Gastrocnemius medialis (tissue), 4 donors: Measurements from ENCODE around the gene USP17L17. TPM values are rescaled to one million over a fixed set of nuclear protein-coding genes. Genes with fewer than 3 reads are reported as not detected.
"Not testable (repeated sequence)": the region's sequence is repeated elsewhere in the genome, so short reads cannot be mapped to it uniquely, and the experiment has no call there.

Experiments used
- ATAC-seq, 2 donors: fragments of 150-250 bp; one replicate each; pipeline ENCODE4 v1.9.1; 2016
- DNase-seq, 2 donors: peaks; one replicate each; pipeline ENCODE4 v3.0.0-alpha.2; 2019
- H3K27ac ChIP-seq, 4 donors: fragments of 200-600 bp; sonication (generic); 1 replicate in 1 of 4; 2 replicates in 3 of 4; pipeline ENCODE4 v1.5.1; 2016 to 2018; ENCODE audit warnings: mild to moderate bottlenecking in 2 of 4, moderate library complexity in 1 of 4
- H3K27me3 ChIP-seq, 3 donors: fragments of 200-600 bp; sonication (generic) in 2 of 3; 1 replicate in 1 of 3; 2 replicates in 2 of 3; pipeline versions ENCODE4 v1.5.1 to v1.6.0; 2016 to 2019; ENCODE audit warnings: mild to moderate bottlenecking in 1 of 3, moderate library complexity in 1 of 3
- H3K36me3 ChIP-seq, 2 donors: fragments of 200-600 bp; sonication (generic) in 1 of 2; one replicate each; pipeline ENCODE4 v1.5.1; 2017 to 2018
- H3K4me1 ChIP-seq, 2 donors: fragments of 200-600 bp; sonication (generic) in 1 of 2; one replicate each; pipeline ENCODE4 v1.5.1; 2016 to 2017; ENCODE audit warnings: mild to moderate bottlenecking in 2 of 2
- H3K4me3 ChIP-seq, 4 donors: fragments of 200-600 bp; sonication (generic) in 3 of 4; 1 replicate in 1 of 4; 2 replicates in 3 of 4; pipeline ENCODE4 v1.5.1; 2016 to 2019; ENCODE audit warnings: mild to moderate bottlenecking in 2 of 4
- H3K9me3 ChIP-seq, 3 donors: fragments of 200-600 bp; sonication (generic) in 2 of 3; 1 replicate in 1 of 3; 2 replicates in 2 of 3; pipeline ENCODE4 v1.5.1; 2016 to 2019
- in situ Hi-C, 4 donors: fragments of 200-750 bp; cut with MboI; loops; one replicate each; pipeline versions ENCODE4 v1.15.0 to v1.8.0; 2017; ENCODE audit warnings: low sequenced_read_pairs in 4 of 4
- intact Hi-C: fragments of 100-400 bp; cut with DNase I; formaldehyde crosslinking; loops from one replicate; pipeline ENCODE4 v1.15.1; 2023; ENCODE audit warnings: low total_unique reads
- total RNA-seq, 4 donors: library from RNA; depleted of rRNA; stranded (reverse); fragments of >200 nt; gene quantifications; one replicate each; pipeline versions ENCODE4 v1.1.0 to v1.2.3, GENCODE V29; 2016

Gene USP17L17
- total RNA-seq, 4 donors from 2014 or later: not detected

DNA sequence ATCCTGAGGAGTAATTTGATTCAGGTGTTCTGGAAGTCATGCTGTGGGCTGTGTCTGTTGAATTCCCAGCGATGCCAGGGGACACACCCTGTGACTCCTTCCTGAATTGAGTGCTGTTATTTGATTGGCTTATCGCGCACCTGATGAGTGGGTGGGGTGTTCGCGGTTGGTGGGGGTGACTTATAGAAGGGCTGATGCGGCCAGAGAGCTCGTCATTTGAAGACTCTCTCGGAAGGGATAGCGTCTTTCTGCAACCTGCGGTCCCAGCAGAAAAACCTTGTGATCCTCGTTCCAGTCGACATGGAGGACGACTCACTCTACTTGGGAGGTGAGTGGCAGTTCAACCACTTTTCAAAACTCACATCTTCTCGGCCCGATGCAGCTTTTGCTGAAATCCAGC, 14.1 kb downstream of the USP17L17 start, which contains the start of gene USP17L20:
TSS of gene USP17L20 (plus strand) at position 301 of the 400 bp plus-strand sequence. CDS start at position 301, 0 bp downstream.
- H3K4me1 ChIP-seq, H3K9me3 ChIP-seq, intact Hi-C loops, in situ Hi-C loops, H3K36me3 ChIP-seq, H3K27me3 ChIP-seq, DNase-seq, ATAC-seq, H3K4me3 ChIP-seq, H3K27ac ChIP-seq: not testable (repeated sequence)

GRCh38 chr4:9262572-9262971, 18.9 kb downstream of the USP17L17 start, which contains the start of gene USP17L21:
TSS of gene USP17L21 (plus strand) at chr4:9262872. CDS start at chr4:9262872, 0 bp downstream.
- H3K27ac ChIP-seq, in situ Hi-C loops: not testable (repeated sequence)

DNA sequence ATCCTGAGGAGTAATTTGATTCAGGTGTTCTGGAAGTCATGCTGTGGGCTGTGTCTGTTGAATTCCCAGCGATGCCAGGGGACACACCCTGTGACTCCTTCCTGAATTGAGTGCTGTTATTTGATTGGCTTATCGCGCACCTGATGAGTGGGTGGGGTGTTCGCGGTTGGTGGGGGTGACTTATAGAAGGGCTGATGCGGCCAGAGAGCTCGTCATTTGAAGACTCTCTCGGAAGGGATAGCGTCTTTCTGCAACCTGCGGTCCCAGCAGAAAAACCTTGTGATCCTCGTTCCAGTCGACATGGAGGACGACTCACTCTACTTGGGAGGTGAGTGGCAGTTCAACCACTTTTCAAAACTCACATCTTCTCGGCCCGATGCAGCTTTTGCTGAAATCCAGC, 23.6 kb downstream of the USP17L17 start, which contains the start of gene USP17L22:
TSS of gene USP17L22 (plus strand) at position 301 of the 400 bp plus-strand sequence. CDS start at position 301, 0 bp downstream.
- H3K4me1 ChIP-seq, in situ Hi-C loops: not testable (repeated sequence)

More at GRCh38 chr4:9262572-9262971, 18.9 kb downstream of the USP17L17 start, which contains the start of gene USP17L21:
- intact Hi-C loops, H3K36me3 ChIP-seq, H3K4me3 ChIP-seq, H3K27me3 ChIP-seq, H3K4me1 ChIP-seq, H3K9me3 ChIP-seq, DNase-seq, ATAC-seq: not testable (repeated sequence)

DNA sequence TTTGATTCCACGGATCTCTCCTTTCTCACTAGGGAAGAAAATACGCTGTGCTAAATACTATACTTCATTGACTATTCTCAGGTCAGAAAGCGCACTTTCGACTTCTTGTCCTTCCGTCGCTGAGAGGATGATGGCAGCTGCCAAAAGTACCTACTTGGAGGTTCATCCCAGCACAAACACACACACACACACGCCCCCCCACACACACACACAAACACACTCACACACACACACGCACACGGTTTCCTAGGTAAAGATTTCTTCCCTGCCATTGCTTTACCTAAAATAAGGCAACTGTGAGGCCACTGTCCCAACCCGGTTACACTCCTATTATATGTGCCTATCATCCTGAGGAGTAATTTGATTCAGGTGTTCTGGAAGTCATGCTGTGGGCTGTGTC, 28.0 kb downstream of the USP17L17 start:
- H3K27ac ChIP-seq, H3K36me3 ChIP-seq, H3K27me3 ChIP-seq, H3K9me3 ChIP-seq, ATAC-seq, in situ Hi-C loops, H3K4me3 ChIP-seq, intact Hi-C loops, H3K4me1 ChIP-seq: not testable (repeated sequence)
- DNase-seq: peak; percentile 28 to 35

More for the DNA sequence above, 23.6 kb downstream of the USP17L17 start, which contains the start of gene USP17L22:
- H3K9me3 ChIP-seq, ATAC-seq, DNase-seq, H3K27ac ChIP-seq, intact Hi-C loops, H3K4me3 ChIP-seq, H3K27me3 ChIP-seq, H3K36me3 ChIP-seq: not testable (repeated sequence)

Other genes with a start within 250 kb of the USP17L17 start
- not detected for gene FAM90A26, start 73.5 kb upstream of the USP17L17 start, total RNA-seq
- gene USP17L10, start 33.2 kb upstream of the USP17L17 start, total RNA-seq: not detected
- gene USP17L11, start 28.5 kb upstream of the USP17L17 start, total RNA-seq: not detected
- not detected for gene USP17L12, start 23.7 kb upstream of the USP17L17 start, total RNA-seq
- gene USP17L13, start 19.0 kb upstream of the USP17L17 start, total RNA-seq: not detected
- not detected for gene USP17L15, start 9.5 kb upstream of the USP17L17 start, total RNA-seq
- not detected for gene USP17L18, start 4.8 kb downstream of the USP17L17 start, total RNA-seq
- gene USP17L19, start 9.5 kb downstream of the USP17L17 start, total RNA-seq: not detected
- not detected for gene USP17L20, start 14.2 kb downstream of the USP17L17 start, total RNA-seq
- not detected for gene USP17L21, start 19.0 kb downstream of the USP17L17 start, total RNA-seq
- not detected for gene USP17L22, start 23.7 kb downstream of the USP17L17 start, total RNA-seq
- not detected for gene USP17L24, start 81.3 kb downstream of the USP17L17 start, total RNA-seq
- gene USP17L25, start 86.0 kb downstream of the USP17L17 start, total RNA-seq: not detected
- not detected for gene USP17L26, start 90.8 kb downstream of the USP17L17 start, total RNA-seq
- not detected for gene USP17L5, start 95.5 kb downstream of the USP17L17 start, total RNA-seq
- gene USP17L27, start 100.3 kb downstream of the USP17L17 start, total RNA-seq: not detected
- gene USP17L28, start 105.0 kb downstream of the USP17L17 start, total RNA-seq: not detected
- gene USP17L29, start 109.8 kb downstream of the USP17L17 start, total RNA-seq: not detected
- not detected for gene USP17L30, start 119.2 kb downstream of the USP17L17 start, total RNA-seq
- not detected for gene DEFB131A, start 200.5 kb downstream of the USP17L17 start, total RNA-seq